ENCODE results near the gene INO80E.
A peak's percentile ranks its signal among the peaks of the same experiment; 100 is the strongest.
"Not testable (repeated sequence)": the region's sequence is repeated elsewhere in the genome, so short reads cannot be mapped to it uniquely, and the experiment has no call there.

Gene INO80E

DNA sequence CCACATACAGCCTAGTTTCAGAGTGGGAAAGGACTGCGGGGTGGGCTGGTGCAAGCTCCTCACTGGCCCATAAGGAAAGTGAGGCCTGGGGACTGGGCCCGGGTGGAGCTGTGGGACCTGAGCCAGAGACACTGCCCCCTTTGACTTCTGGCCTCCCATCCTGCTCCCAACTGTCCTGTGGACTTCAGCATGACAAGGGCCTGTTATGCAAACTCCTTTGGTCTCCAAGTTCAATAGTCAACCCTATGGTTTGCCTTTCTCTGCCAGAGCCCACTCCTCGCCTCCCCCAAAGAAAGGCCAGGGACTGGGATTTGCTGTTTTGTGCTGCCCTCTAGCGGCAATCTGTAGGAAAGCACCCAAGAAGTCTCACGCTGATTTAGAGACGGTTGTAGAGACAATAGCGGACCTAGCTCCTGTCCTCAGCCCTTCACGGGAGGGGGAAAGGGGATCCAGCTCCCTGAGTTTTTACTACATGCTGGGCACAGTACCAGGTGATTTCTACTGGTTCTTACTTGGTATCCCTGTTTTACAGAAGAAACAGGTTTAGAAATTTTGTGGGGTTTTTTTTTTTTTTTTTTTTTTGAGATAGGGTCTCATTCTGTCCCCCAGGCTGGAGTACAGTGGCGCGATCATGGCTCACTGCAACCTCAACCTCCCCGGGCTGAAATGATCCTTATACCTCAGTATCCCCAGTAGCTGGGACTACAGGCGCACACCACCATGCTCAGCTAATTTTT lies 36.2 kb downstream of the INO80E start:
- DNase-seq: peak; percentile 63

DNA sequence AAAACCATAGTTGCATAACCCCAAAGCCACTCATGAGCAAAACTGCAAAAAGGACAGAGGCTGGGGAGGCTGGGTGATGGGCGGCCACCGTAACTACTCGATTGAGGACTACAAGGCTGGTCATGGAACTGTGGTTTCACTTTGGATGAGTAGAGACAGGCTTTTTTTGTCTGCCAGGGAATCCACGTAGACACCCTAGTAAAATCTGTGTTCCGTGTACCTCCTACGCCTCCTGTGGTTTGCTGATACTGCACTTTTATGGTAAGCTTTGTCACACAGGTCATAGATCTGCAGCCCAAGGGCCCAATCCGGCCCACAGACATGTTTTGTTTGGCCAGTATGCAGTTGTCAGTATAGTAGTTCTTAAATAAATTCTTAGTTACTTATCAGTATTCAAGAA lies 37.2 kb downstream of the INO80E start:
- DNase-seq: no peak

GRCh38 chr16:30040221-30040620 lies 44.2 kb downstream of the INO80E start:
- DNase-seq: no peak

GRCh38 chr16:30040690-30041089 lies 44.6 kb downstream of the INO80E start:
- not testable (repeated sequence) for DNase-seq

- DNase-seq: no peak
Observed at GRCh38 chr16:30041841-30042240, 45.8 kb downstream of the INO80E start.

- DNase-seq: no peak
Observed at GRCh38 chr16:30046178-30046577, 50.1 kb downstream of the INO80E start.

DNA sequence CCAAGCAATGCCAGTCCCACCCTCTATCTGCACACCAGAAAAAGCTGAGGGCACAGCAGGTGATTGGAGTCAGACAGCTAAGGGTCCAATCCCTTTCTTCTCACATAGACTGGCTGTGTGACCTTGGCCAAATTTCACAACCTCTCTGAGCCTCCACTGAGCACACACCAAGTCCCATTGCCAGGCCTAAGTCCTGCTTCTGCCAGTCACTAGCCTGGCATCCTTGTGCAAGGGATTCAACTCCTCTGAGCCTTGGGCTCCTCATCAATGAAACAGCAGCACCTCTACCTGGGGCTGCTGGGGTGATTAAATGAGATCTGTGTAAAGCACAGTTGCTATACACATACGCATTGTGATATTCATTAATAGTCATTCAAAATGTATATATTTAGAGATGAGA lies 50.5 kb downstream of the INO80E start:
- no peak for DNase-seq

DNA sequence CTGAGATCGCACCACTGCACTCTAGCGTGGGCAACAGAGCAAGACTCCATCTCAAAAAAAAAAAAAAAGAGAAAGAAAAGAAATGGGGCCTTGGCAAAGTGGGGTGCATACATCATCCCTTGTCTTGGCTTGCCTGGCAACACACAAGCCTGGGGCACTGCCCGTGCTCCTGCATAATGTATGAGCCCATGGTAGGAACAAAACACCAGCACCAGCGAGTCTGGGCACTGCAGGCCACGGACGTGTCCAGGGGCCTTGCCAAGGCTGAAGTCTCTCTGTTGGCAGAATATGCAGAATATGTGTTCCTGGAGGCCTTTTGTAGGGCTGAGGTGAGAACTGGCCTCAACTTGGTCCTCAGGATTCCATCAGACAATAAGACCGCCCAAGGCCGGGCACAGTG lies 53.8 kb downstream of the INO80E start:
- DNase-seq: no peak

DNA sequence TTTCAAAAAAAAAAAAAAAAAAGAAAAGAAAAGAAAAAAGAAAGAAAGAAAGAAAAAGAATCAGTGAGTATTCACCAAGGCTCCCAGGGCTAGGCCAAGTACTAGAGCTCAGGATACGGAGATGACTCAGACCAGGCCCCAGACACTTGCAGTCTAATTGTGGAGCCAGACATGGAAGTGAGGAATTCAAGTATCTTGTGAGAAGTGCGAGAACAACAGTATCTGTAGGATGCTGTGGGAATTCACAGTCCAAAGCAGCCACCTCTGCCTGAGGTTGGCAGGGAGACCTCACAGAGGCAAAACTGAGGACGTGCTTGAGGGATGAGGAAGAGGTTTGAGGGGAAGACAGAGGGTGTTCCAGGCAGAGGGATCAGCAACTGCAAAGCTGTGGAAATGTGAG lies 55.5 kb downstream of the INO80E start:
- DNase-seq: no peak

GRCh38 chr16:30052671-30053372 lies 56.8 kb downstream of the INO80E start:
- DNase-seq: peak; percentile 89

GRCh38 chr16:30053376-30054015 lies 57.5 kb downstream of the INO80E start:
- DNase-seq: no peak

GRCh38 chr16:30054451-30054850 lies 58.4 kb downstream of the INO80E start:
- no peak for DNase-seq

DNA sequence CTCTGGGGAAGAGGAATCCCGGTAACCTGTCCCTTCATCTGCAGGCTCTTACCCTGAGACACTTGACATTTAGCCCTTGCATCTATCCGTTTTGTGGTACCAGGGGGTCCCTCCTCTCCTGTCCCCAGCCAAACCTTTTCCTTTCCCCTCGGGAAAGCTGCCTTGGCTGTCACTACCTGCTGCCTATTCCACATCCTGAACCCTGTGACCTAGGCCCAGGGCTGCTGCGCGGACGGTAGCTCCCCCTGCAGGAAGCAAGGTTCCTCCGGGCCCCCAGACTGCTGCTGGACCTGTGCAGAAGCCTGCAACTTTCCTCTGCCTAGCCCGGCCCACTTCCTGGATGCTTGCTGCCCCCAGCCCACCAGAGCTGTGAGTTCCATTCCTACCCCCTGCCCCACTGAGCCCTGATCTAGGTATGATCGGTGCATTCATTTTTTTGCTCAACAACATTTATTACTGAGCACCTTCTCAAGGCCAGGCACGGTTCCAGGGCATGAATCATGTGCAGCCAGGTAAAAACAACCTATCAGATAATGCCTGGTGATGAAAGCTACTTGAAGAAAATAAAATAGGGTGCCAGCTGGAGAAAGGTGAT lies 59.0 kb downstream of the INO80E start:
- DNase-seq: peak; percentile 55

Measured in activated naive CD4-positive, alpha-beta T cell treated with anti-CD3 and anti-CD28 coated beads, Interleukin-2, amount 50 U/mL, for 16 hours (primary cell).